Mesendoderm (in vitro differentiated cells): ENCODE results near the gene EFL1.
"Not testable (repeated sequence)": the region's sequence is repeated elsewhere in the genome, so short reads cannot be mapped to it uniquely, and the experiment has no call there.

ENCODE experiments used
- DNase-seq: peaks from one replicate; pipeline ENCODE4 v3.0.0; 2013
- H2AK5ac ChIP-seq: 2 replicates; pipeline ENCODE4 v1.6.1; 2013; ENCODE audit warnings: low read length, inconsistent platforms
- H2BK120ac ChIP-seq: 2 replicates; pipeline ENCODE4 v1.6.1; 2013; ENCODE audit warnings: low read depth, mild to moderate bottlenecking, low read length, moderate library complexity, mixed read lengths
- H2BK15ac ChIP-seq: replicated peaks from 2 replicates; pipeline ENCODE4 v1.6.1; 2013; ENCODE audit warnings: low read depth, mild to moderate bottlenecking, moderate library complexity
- H2BK5ac ChIP-seq: 2 replicates; pipeline ENCODE4 v1.6.1; 2013; ENCODE audit warnings: low read length, inconsistent platforms
- H3K18ac ChIP-seq: 2 replicates; pipeline ENCODE4 v1.6.1; 2013; ENCODE audit warnings: mild to moderate bottlenecking, low read length, mixed read lengths
- H3K23ac ChIP-seq: one replicate; pipeline ENCODE4 v1.6.1; 2013; ENCODE audit warnings: low read length
- H3K27ac ChIP-seq: 2 replicates; pipeline ENCODE4 v1.5.1; 2013; ENCODE audit warnings: low read depth, mild to moderate bottlenecking, inconsistent platforms, low read length, moderate library complexity
- H3K27me3 ChIP-seq: 2 replicates; pipeline ENCODE4 v1.6.1; 2013; ENCODE audit warnings: low read length, control low read depth, mild to moderate bottlenecking, inconsistent platforms; ENCODE audit not compliant: insufficient read depth, poor library complexity
- H3K36me3 ChIP-seq: 2 replicates; pipeline ENCODE4 v1.6.1; 2013; ENCODE audit warnings: low read length, inconsistent platforms; ENCODE audit not compliant: control insufficient read depth, insufficient read depth
- H3K4ac ChIP-seq: one replicate; pipeline ENCODE4 v1.6.1; 2013; ENCODE audit warnings: low read depth, mild to moderate bottlenecking, low read length, moderate library complexity
- H3K4me1 ChIP-seq: 2 replicates; pipeline ENCODE4 v1.6.1; 2013; ENCODE audit warnings: low read depth, low read length, inconsistent platforms; ENCODE audit not compliant: control insufficient read depth
- H3K4me2 ChIP-seq: 2 replicates; pipeline ENCODE4 v1.6.1; 2013; ENCODE audit warnings: low read length
- H3K4me3 ChIP-seq: 2 replicates; pipeline ENCODE4 v1.5.1; 2013; ENCODE audit warnings: mild to moderate bottlenecking, low read length
- H3K56ac ChIP-seq: one replicate; pipeline ENCODE4 v1.6.1; 2013; ENCODE audit warnings: low read length
- H3K79me1 ChIP-seq: 2 replicates; pipeline ENCODE4 v1.6.1; 2013; ENCODE audit warnings: low read length, inconsistent platforms
- H3K79me2 ChIP-seq: 2 replicates; pipeline ENCODE4 v1.6.1; 2013; ENCODE audit warnings: mild to moderate bottlenecking, low read length; ENCODE audit not compliant: control insufficient read depth, insufficient read depth
- H3K9ac ChIP-seq: 2 replicates; pipeline ENCODE4 v1.6.1; 2013; ENCODE audit warnings: low read length, inconsistent platforms
- H4K5ac ChIP-seq: one replicate; pipeline ENCODE4 v1.6.1; 2013; ENCODE audit warnings: low read length
- H4K8ac ChIP-seq: one replicate; pipeline ENCODE4 v1.6.1; 2013; ENCODE audit warnings: low read depth, mild to moderate bottlenecking, control low read depth, low read length, moderate library complexity
- WGBS: extraction: QIAGEN DNeasy Blood & Tissue Kit; methylation state at CpG from one replicate; pipeline ENCODE4 v1.1.7; 2013; ENCODE audit warnings: low lambda C conversion rate, missing lambda C conversion rate; ENCODE audit not compliant: insufficient coverage; ENCODE audit errors: extremely low coverage; 5-methylcytosine and 5-hydroxymethylcytosine counted together

Gene EFL1

DNA sequence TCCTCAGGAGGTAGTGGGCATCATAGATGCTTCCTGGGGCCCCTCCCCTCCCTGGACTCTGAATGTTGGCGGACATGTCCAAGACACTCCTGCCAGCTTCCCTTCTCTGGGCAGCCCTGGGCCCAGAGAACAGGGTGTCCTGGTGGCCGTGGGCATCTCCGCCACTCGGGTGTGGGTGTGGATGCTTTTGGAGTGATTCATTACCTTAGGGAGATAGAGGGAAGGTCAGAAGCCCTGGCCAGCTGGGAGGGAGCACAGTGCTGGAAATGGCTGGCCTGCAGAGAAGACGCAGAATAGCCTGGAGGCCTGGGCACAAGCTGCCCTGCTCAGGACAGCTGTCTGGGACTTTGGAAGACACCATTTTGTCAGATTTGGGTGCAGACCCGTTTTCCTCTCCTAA, 37.8 kb upstream of the EFL1 start:
- H3K18ac ChIP-seq, H3K36me3 ChIP-seq, H2BK15ac ChIP-seq, H2AK5ac ChIP-seq, H3K4me3 ChIP-seq, H3K79me2 ChIP-seq, H3K4ac ChIP-seq, H4K8ac ChIP-seq, H3K4me1 ChIP-seq, H3K27me3 ChIP-seq, H2BK5ac ChIP-seq, H3K23ac ChIP-seq, H3K79me1 ChIP-seq, H3K56ac ChIP-seq, H4K5ac ChIP-seq, H3K4me2 ChIP-seq, H3K27ac ChIP-seq, H2BK120ac ChIP-seq, H3K9ac ChIP-seq, DNase-seq: not testable (repeated sequence)
- no CpG with 5 or more reads among the region's 6 CpGs for WGBS

DNA sequence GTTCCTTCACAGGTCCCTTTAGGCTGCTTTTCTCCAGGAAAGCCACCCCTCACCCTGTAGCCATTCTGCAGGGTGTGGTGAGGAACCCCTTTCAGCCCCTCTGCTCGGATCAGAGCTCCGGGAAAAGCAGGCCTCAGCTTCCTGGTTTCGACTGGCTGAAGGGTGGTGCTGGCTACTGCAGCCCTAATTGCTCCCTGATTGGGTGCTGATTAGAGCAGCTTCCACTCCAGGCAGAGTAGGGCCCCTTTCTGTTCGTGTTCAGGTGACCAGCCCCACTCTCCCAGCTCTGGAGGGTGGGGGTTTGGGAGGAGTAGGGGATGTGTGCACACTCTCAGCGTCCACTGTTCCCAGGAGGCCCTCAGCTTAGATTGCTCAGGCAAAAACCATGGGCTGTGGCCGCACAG, 37.0 kb upstream of the EFL1 start:
- not testable (repeated sequence) for H2BK15ac ChIP-seq, H3K4me3 ChIP-seq, H3K56ac ChIP-seq, H3K79me1 ChIP-seq, H3K9ac ChIP-seq, H3K18ac ChIP-seq, H2BK120ac ChIP-seq, H3K4me2 ChIP-seq, H2BK5ac ChIP-seq, DNase-seq, H3K4me1 ChIP-seq, H3K4ac ChIP-seq, H3K27ac ChIP-seq, H4K8ac ChIP-seq, H3K23ac ChIP-seq, H3K36me3 ChIP-seq, H3K79me2 ChIP-seq, H3K27me3 ChIP-seq, H2AK5ac ChIP-seq, H4K5ac ChIP-seq
- WGBS = no CpG with 5 or more reads among the region's 6 CpGs

- no peaks in the 10 kb centered on the region for H3K27me3 ChIP-seq
- no peak overlapping the region for H3K18ac ChIP-seq
- no peak overlapping the region for H3K56ac ChIP-seq
- H2BK120ac ChIP-seq = no peak overlapping the region
- no peak overlapping the region for H2BK5ac ChIP-seq
- H3K23ac ChIP-seq = no peak overlapping the region
- H3K4me1 ChIP-seq = no peaks in the 10 kb centered on the region
- H3K9ac ChIP-seq = no peak overlapping the region
- no peaks in the 10 kb centered on the region for H3K36me3 ChIP-seq
- no peak overlapping the region for H3K27ac ChIP-seq
- no peak overlapping the region for H2AK5ac ChIP-seq
- no peak overlapping the region for H4K8ac ChIP-seq
- DNase-seq = no peak
- no CpG with 5 or more reads among the region's 44 CpGs for whole genome bisulfite sequencing
- no peak overlapping the region for H3K4me2 ChIP-seq
- no peak overlapping the region for H3K4ac ChIP-seq
- H4K5ac ChIP-seq = no peak overlapping the region
- H3K79me2 ChIP-seq = no peaks in the 10 kb centered on the region
- no peak overlapping the region for H2BK15ac ChIP-seq
- no peaks in the 10 kb centered on the region for H3K79me1 ChIP-seq
- no peak overlapping the region for H3K4me3 ChIP-seq
These were observed 36.0 kb upstream of the EFL1 start for GRCh38 chr15:82298520-82298919.

- H2BK5ac ChIP-seq = no peak overlapping the region
- no peaks in the 10 kb centered on the region for H3K27me3 ChIP-seq
- no peak overlapping the region for H3K18ac ChIP-seq
- no peak overlapping the region for H3K23ac ChIP-seq
- H3K4me3 ChIP-seq = no peak overlapping the region
- H3K4me2 ChIP-seq = no peak overlapping the region
- DNase-seq = no peak
- no peak overlapping the region for H4K8ac ChIP-seq
- no peak overlapping the region for H2BK120ac ChIP-seq
- no peaks in the 10 kb centered on the region for H3K4me1 ChIP-seq
- no peaks in the 10 kb centered on the region for H3K79me1 ChIP-seq
- H3K56ac ChIP-seq = no peak overlapping the region
- no peak overlapping the region for H2AK5ac ChIP-seq
- no peak overlapping the region for H2BK15ac ChIP-seq
- no CpG with 5 or more reads among the region's 13 CpGs for WGBS
- H3K9ac ChIP-seq = no peak overlapping the region
- H4K5ac ChIP-seq = no peak overlapping the region
- no peaks in the 10 kb centered on the region for H3K79me2 ChIP-seq
- H3K36me3 ChIP-seq = no peaks in the 10 kb centered on the region
- no peak overlapping the region for H3K27ac ChIP-seq
- H3K4ac ChIP-seq = no peak overlapping the region
These were observed 35.5 kb upstream of the EFL1 start for GRCh38 chr15:82298032-82298431.

- Histone ChIP-seq H3K4me3 (no peak overlapping the region), H3K9ac (no peak overlapping the region)
- no CpG with 5 or more reads among the region's 5 CpGs for WGBS
These were observed 35.0 kb upstream of the EFL1 start for GRCh38 chr15:82297546-82297945.

DNA sequence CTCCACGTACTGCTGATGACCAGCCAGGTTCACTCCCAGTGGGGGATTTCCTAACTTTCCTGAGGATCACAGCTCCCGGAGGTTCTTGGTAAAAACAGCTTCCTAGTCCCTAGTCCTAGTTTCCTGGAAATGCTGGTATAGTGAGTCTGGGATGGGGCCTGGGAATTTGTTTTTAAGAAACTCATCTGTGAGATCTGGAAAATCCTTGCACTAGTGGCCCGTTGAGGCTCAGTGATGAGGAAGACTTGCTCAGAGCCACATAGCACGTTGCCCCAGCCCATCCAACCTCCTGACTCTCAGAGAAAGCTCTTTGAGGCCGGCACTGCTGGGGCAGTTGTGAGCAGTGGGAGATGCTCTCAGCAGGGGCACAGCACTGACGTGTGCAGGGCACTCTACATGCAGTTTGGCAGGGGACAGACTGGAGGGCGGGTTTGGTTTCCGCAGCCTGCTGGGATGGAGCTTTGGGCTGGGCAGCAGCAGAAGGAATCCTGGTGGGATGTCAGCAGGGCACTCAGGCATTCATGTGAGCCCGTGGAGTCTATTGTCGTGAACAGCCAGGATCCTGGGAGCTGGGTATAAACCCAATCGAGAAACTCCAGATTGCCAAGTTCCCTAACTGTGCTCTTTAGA, 31.6 kb upstream of the EFL1 start:
- no peak overlapping the region for H3K9ac ChIP-seq
- no peak overlapping the region for H2BK120ac ChIP-seq
- no peaks in the 10 kb centered on the region for H3K36me3 ChIP-seq
- H3K27ac ChIP-seq = no peak overlapping the region
- H3K79me1 ChIP-seq = no peaks in the 10 kb centered on the region
- H3K4me2 ChIP-seq = no peak overlapping the region
- no peak overlapping the region for H3K4me3 ChIP-seq
- WGBS = no CpG with 5 or more reads among the region's 11 CpGs
- H4K5ac ChIP-seq = no peak overlapping the region
- H2BK5ac ChIP-seq = no peak overlapping the region
- no peak overlapping the region for H4K8ac ChIP-seq
- H3K79me2 ChIP-seq = no peaks in the 10 kb centered on the region
- no peaks in the 10 kb centered on the region for H3K27me3 ChIP-seq
- H3K4ac ChIP-seq = no peak overlapping the region
- H2AK5ac ChIP-seq = no peak overlapping the region
- no peaks in the 10 kb centered on the region for H3K4me1 ChIP-seq
- no peak overlapping the region for H3K18ac ChIP-seq
- H3K23ac ChIP-seq = no peak overlapping the region
- no peak overlapping the region for H3K56ac ChIP-seq
- H2BK15ac ChIP-seq = no peak overlapping the region
- no peak for DNase-seq

More at GRCh38 chr15:82297546-82297945, 35.0 kb upstream of the EFL1 start:
- Histone ChIP-seq H2BK120ac (no peak overlapping the region), H3K36me3 (no peaks in the 10 kb centered on the region), H3K27ac (no peak overlapping the region), H3K56ac (no peak overlapping the region), H2BK5ac (no peak overlapping the region), H3K18ac (no peak overlapping the region), H3K4me1 (no peaks in the 10 kb centered on the region), H4K5ac (no peak overlapping the region), H3K23ac (no peak overlapping the region), H4K8ac (no peak overlapping the region), H3K4me2 (no peak overlapping the region), H2BK15ac (no peak overlapping the region), H3K27me3 (no peaks in the 10 kb centered on the region), H2AK5ac (no peak overlapping the region), H3K79me2 (no peaks in the 10 kb centered on the region), H3K4ac (no peak overlapping the region), H3K79me1 (no peaks in the 10 kb centered on the region)
- DNase-seq = no peak
